Anterior cingulate cortex (tissue), 58 donors: Measurements from ENCODE around the gene CLIC3.
"Not testable (repeated sequence)": the region's sequence is repeated elsewhere in the genome, so short reads cannot be mapped to it uniquely, and the experiment has no call there.

ENCODE experiments used
- DNase-seq, 58 donors: peaks; one replicate each; lab custom pipeline; 2025; lab: John Stamatoyannopoulos, UW

CLIC3 gene

GRCh38 chr9:136996361-136997292 is at the start of gene CLIC3:
Gene CLIC3, minus strand, starts transcription at chr9:136996568. Its CDS starts 25 bp downstream, at chr9:136996543.
- no peak for DNase-seq

GRCh38 chr9:137045294-137046087 is 49.1 kb upstream of the CLIC3 start:
- peak in 11 of 58 donors; percentile 14 to 51 (median 34) for DNase-seq

GRCh38 chr9:137044502-137045177 is 48.3 kb upstream of the CLIC3 start:
- DNase-seq, result peak in 11 of 58 donors; percentile 5 to 69 (median 41)

GRCh38 chr9:137044037-137044436 is 47.7 kb upstream of the CLIC3 start:
- no peak for DNase-seq

- DNase-seq, result no peak
These were observed 46.7 kb upstream of the CLIC3 start for GRCh38 chr9:137042751-137043727.

- peak in 1 of 58 donors; percentile 23 for DNase-seq
These were observed 44.8 kb upstream of the CLIC3 start for GRCh38 chr9:137041124-137041523.

- no peak for DNase-seq
These were observed 44.2 kb upstream of the CLIC3 start for GRCh38 chr9:137040568-137040967.

GRCh38 chr9:137039611-137040366 is 43.4 kb upstream of the CLIC3 start:
- no peak for DNase-seq

- no peak for DNase-seq
These were observed 42.5 kb upstream of the CLIC3 start for GRCh38 chr9:137038916-137039315.

GRCh38 chr9:137037483-137037882 is 41.1 kb upstream of the CLIC3 start:
- DNase-seq, result no peak

- no peak for DNase-seq
These were observed 40.7 kb upstream of the CLIC3 start for GRCh38 chr9:137037035-137037434.

GRCh38 chr9:137035937-137036336 is 39.6 kb upstream of the CLIC3 start:
- no peak for DNase-seq

- DNase-seq, result peak in 2 of 58 donors; percentile 60 to 74
These were observed 39.1 kb upstream of the CLIC3 start for GRCh38 chr9:137035507-137035834.

GRCh38 chr9:137034709-137035506 is 38.5 kb upstream of the CLIC3 start:
- peak in 57 of 58 donors; percentile 40 to 89 (median 77) for DNase-seq

- no peak for DNase-seq
These were observed 37.8 kb upstream of the CLIC3 start for GRCh38 chr9:137034039-137034708.

- not testable (repeated sequence) for DNase-seq
These were observed 37.1 kb upstream of the CLIC3 start for GRCh38 chr9:137033481-137033880.

- DNase-seq, result no peak
These were observed 36.5 kb upstream of the CLIC3 start for GRCh38 chr9:137032858-137033257.
